Activated CD4-positive, alpha-beta memory T cell treated with anti-CD3 and anti-CD28 coated beads, Interleukin-2, amount 10 ng/mL, durations not matched to agents 7 days and 5 days (primary cell): ENCODE results near the gene CYFIP2. TPM values are rescaled to one million over a fixed set of nuclear protein-coding genes. Genes with fewer than 3 reads are reported as not detected.
A peak's percentile ranks its signal among the peaks of the same experiment; 100 is the strongest.

Experiments
- CTCF ChIA-PET: fragments of 350-600 bp; sonication (Branson Sonifier 250); formaldehyde crosslinking; loops from one replicate; lab custom pipeline; 2021; ENCODE audit warnings: antibody characterized with exemption, inconsistent platforms; lab: Charles Lee
- POLR2A ChIA-PET: fragments of 350-600 bp; sonication (Branson Sonifier 250); formaldehyde crosslinking; loops from one replicate; lab custom pipeline; 2021; ENCODE audit warnings: antibody characterized with exemption; lab: Charles Lee
- DNase-seq: peaks from one replicate; pipeline ENCODE4 v3.0.0-alpha.2; 2020
- H3K27ac Mint-ChIP-seq: one replicate; pipeline ENCODE4 v1.8.0; 2021; ENCODE audit warnings: mild to moderate bottlenecking, mixed read lengths
- H3K27me3 Mint-ChIP-seq: one replicate; pipeline ENCODE4 v1.8.0; 2021; ENCODE audit warnings: mixed read lengths
- H3K36me3 Mint-ChIP-seq: one replicate; pipeline ENCODE4 v1.8.0; 2021; ENCODE audit warnings: low read depth, mixed read lengths
- H3K4me1 Mint-ChIP-seq: one replicate; pipeline ENCODE4 v1.8.0; 2021; ENCODE audit warnings: mixed read lengths
- H3K4me3 Mint-ChIP-seq: one replicate; pipeline ENCODE4 v1.8.0; 2021; ENCODE audit warnings: mild to moderate bottlenecking, mixed read lengths
- H3K9me3 Mint-ChIP-seq: one replicate; pipeline ENCODE4 v1.8.0; 2021; ENCODE audit warnings: mixed read lengths
- total RNA-seq, 2 experiments: library from RNA; stranded (reverse); gene quantifications; one replicate each; pipeline ENCODE4 v1.2.3, GENCODE V29; 2021

The CYFIP2 gene
- total RNA-seq, 2 experiments from 2014 or later, result 337 to 354 TPM

DNA sequence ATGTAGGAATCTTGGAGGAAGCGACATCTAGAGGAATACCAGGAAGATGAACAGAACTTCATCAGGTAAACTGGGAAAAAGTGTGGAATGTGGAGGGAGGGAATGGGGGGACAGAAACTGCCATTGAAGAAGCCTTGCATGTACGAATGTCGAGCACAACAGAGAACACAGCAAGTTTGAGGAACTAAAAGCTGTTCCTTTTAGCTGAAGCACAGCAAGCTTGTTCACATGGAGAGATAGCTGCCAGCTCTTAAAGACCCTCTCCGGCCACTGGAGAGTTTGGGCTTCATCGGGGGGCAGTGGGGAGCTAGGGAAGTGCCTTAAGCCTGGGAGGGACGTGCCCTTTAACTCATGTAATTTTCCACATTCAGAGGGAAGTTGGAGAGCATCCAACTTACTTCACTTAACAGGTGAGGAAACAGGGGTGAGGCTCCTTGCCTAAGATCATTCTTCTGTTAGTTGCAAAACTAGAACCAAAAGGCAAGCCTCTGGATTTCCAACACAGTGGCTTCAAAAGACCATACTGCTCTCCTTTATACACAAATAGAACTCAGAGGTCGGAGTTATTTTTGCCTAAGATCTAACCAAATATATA lies 2.3 kb upstream of the CYFIP2 start:
- ChIA-PET CTCF (interaction anchor here (1.6 to 4.5 kb wide), 4 partner anchors 8 to 114 kb away, joined by 3 to 36 read pairs (median 7); no protein-coding TSS in a partner anchor), POLR2A (interaction anchor here (1.9 to 8.7 kb wide), 6 partner anchors 8 to 67 kb away, joined by 5 to 145 read pairs (median 13); no protein-coding TSS in a partner anchor)
- Mint-ChIP-seq H3K27me3 (no peaks in the 10 kb centered on the region), H3K4me3 (no peak overlapping the region), H3K27ac (no peak overlapping the region), H3K36me3 (peaks cover 19% of the 10 kb centered on the region), H3K4me1 (peaks cover 62% of the 10 kb centered on the region), H3K9me3 (no peaks in the 10 kb centered on the region)
- no peak for DNase-seq

DNA sequence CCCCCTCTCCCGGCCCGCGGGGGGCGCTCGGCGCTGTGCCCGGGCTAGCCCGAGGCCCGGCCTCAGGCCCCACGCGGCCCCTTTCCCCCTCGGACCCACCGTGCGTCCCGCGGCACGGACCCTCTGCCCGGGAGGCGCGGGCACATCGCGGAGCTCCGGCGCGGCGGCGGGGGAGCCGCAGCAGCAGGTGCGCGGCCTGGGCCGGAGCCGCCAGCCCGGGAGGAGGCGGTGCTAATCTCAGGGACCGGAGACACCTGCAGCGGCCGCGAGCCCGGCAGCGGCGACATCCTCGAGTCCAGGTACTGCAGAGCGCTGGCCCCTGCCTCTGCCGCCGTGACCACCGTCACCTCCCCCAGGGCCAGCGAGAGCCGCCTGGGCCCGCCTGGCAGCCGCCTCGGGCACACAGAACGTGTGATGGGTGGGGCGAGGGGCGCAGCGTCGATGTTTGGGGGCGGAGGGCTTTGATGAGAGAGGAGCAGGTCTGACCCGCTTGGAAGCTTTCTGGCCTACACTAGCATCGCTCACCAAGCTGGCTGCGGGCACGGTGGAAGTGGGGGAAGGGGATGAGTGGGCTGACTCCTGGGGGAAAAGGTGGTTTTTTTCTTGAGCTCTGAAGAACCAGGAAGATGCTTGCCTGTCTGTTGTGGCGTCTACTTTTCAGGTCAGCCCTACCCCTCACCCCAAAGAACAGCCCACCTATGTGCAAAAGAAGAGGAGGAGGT lies 524 bp downstream of the CYFIP2 start:
- no peaks in the 10 kb centered on the region for H3K9me3 Mint-ChIP-seq
- peaks cover 68% of the 10 kb centered on the region for H3K4me1 Mint-ChIP-seq
- ChIA-PET CTCF (interaction anchor here (1.0 to 4.5 kb wide), 6 partner anchors 13 to 117 kb away, joined by 3 to 36 read pairs (median 4); no protein-coding TSS in a partner anchor), POLR2A (interaction anchor here (0.7 to 8.7 kb wide), 25 partner anchors 8 to 124 kb away, joined by 3 to 145 read pairs (median 5); partner anchors contain the start of genes ITK and MED7)
- no peaks in the 10 kb centered on the region for H3K27me3 Mint-ChIP-seq
- H3K36me3 Mint-ChIP-seq, result peaks cover 43% of the 10 kb centered on the region
- peak overlapping the region; percentile 98 for H3K4me3 Mint-ChIP-seq
- peak overlapping the region; percentile 47 for H3K27ac Mint-ChIP-seq
- DNase-seq, result peak; percentile 60

DNA sequence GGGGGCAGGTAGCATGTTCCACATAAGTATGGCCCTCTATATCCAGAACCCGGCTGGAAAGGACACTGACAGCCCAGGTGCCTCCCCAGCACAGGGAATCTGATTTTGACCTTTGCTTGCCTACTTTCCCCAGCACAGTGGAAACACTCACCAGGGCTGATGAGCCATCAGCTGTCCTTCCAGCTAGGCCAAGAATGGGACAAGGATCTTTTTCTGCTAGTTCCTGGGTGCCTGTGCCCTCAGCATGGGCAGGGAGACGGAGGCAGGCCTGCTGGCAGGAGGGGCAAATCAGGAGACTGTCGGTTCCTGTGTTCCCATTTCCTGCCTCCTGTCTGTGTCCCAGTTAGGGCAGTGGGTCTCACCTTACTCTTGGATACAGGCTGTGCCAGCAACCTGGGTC lies 1.1 kb downstream of the CYFIP2 start:
- Mint-ChIP-seq H3K36me3 (peaks cover 48% of the 10 kb centered on the region), H3K27me3 (no peaks in the 10 kb centered on the region), H3K4me3 (peak overlapping the region; percentile 98), H3K9me3 (no peaks in the 10 kb centered on the region), H3K4me1 (peaks cover 74% of the 10 kb centered on the region), H3K27ac (peak overlapping the region; percentile 47)
- ChIA-PET CTCF (interaction anchor here (1.0 to 1.5 kb wide), 5 partner anchors 40 to 118 kb away, joined by 3 to 5 read pairs (median 4); no protein-coding TSS in a partner anchor), POLR2A (interaction anchor here (0.6 to 8.7 kb wide), 24 partner anchors 11 to 124 kb away, joined by 3 to 145 read pairs (median 6); partner anchors contain the start of genes ITK and MED7)
- no peak for DNase-seq

DNA sequence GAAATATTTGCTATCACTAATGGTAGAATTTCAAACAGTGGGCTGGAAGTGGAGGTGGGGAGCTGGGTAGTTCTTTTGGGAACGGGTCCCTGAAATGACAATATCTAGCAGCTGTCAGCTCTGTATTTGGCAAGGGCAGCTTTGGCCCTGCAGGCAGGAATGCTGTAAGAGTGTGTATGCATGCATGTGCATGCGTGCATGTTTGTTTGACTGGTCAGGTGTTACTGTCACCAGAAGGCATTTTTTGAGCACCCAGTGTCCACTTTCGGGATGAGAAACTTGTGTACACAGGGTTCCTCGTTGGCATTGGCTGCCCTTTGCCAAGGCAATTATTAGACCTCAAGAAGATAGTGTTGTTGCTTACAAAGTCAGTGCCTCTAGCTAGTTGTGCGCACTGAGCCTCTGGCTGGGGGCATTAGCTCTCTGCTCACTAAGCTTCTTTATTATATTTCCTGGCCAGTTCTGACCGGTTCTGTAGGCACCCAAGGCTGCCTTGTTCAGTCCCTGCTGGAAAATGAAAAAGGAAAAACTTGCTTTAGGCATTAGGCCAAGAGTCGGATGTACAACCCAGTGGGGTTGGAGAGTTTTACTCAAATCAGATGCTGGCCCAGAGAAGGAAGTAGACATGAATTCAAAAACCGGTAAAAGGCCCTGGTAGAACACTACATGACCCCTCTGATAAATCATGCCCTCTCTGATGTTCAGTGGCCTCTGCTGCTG lies 2.0 kb downstream of the CYFIP2 start:
- DNase-seq, result no peak
- Mint-ChIP-seq H3K36me3 (peaks cover 52% of the 10 kb centered on the region), H3K9me3 (no peaks in the 10 kb centered on the region), H3K27me3 (no peaks in the 10 kb centered on the region), H3K4me3 (peak overlapping the region; percentile 98), H3K4me1 (peaks cover 79% of the 10 kb centered on the region), H3K27ac (peak overlapping the region; percentile 47)
- ChIA-PET CTCF (interaction anchor here (0.5 to 1.1 kb wide), 8 partner anchors 14 to 120 kb away, joined by 3 to 4 read pairs (median 3); no protein-coding TSS in a partner anchor), POLR2A (interaction anchor here (0.6 to 8.7 kb wide), 16 partner anchors 10 to 329 kb away, joined by 3 to 145 read pairs (median 7); partner anchors contain the start of genes ITK and MED7)

DNA sequence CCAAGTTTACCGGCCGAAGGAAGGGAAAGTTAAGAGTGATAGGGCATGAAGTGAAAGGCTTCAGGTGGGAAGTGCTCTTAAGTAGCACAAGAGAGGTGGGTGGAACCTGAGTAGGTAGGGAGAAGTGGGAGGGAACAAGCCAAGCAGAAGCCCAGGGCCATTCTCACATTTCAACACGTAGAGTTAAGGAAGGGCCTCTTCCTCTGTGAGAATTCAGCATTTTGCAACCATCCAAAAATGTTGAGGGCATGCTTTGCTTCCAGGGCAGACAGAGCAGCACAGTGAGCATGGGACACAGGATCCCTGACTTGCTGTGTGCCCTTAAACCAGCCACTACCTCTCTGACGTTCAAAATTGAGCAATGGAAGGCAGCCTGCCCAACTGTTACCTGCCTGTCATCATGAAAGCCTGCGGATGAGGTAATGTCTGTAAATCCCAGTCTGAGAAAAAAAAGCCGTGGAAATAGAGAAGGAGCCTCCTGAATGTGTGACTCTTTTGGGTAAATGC lies 3.3 kb downstream of the CYFIP2 start:
- DNase-seq, result no peak
- Mint-ChIP-seq H3K4me1 (peaks cover 80% of the 10 kb centered on the region), H3K27ac (peak overlapping the region; percentile 100), H3K36me3 (peaks cover 55% of the 10 kb centered on the region), H3K4me3 (peak overlapping the region; percentile 98), H3K27me3 (no peaks in the 10 kb centered on the region), H3K9me3 (no peaks in the 10 kb centered on the region)
- ChIA-PET POLR2A (interaction anchor here (0.7 to 8.7 kb wide), 7 partner anchors 14 to 127 kb away, joined by 3 to 145 read pairs (median 7); partner anchors contain the start of gene MED7), CTCF (interaction anchor here (0.8 kb wide), 1 partner anchor 35 kb away, joined by 3 read pairs; no protein-coding TSS in a partner anchor)

DNA sequence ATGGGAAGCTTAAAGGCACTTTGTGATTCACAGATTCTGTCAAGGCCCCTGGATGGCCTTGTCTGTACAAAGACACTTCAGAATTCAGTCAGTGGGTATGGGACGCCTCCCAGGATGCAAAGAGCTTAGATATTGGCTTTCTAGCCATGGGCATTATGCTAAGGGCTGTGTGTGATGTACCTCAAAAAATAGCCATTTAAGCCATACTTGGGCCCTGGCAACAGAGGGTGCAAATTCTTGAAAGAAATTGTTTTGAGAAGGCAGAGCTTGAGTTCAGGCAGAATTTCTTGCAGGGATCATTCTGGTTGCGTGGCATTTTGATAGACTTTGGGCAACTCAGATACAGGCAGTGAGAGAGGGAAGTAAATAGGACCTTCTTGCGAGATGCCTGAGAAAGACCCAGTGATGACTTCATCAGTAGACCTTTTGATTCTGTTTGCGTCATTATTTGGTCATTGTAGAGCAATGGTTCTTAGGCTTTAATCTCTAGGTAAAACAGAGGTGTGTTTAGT lies 3.9 kb downstream of the CYFIP2 start:
- Mint-ChIP-seq H3K36me3 (peaks cover 55% of the 10 kb centered on the region), H3K4me1 (peaks cover 79% of the 10 kb centered on the region), H3K27ac (peak overlapping the region; percentile 100), H3K4me3 (peak overlapping the region; percentile 98), H3K27me3 (no peaks in the 10 kb centered on the region), H3K9me3 (no peaks in the 10 kb centered on the region)
- ChIA-PET CTCF (interaction anchor here (0.8 kb wide), 1 partner anchor 34 kb away, joined by 3 read pairs; no protein-coding TSS in a partner anchor), POLR2A (interaction anchor here (0.5 to 8.7 kb wide), 8 partner anchors 14 to 127 kb away, joined by 3 to 145 read pairs (median 3); partner anchors contain the start of gene MED7)
- peak; percentile 32 for DNase-seq

DNA sequence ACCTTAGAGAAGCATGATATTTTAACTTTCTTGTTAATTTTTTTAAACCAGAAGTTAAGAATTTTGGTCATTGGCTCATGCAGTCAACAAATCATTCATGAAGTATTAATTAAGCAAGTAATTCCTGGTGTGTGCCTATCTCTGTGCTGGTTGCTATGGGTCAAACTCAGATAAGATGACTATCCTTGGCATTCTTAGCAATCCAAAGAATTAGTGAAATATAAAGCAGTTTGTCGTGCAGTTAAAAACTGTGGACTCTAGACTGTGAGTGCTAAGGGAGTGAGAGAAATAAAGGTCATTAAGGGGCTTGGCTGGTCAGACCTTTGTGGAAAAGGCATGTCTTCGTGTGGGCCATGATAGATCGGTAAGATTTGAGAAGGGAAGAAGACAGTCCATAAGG lies 4.8 kb downstream of the CYFIP2 start:
- CTCF ChIA-PET, result interaction anchor here (2.1 to 3.9 kb wide), 3 partner anchors 33 to 42 kb away, joined by 9 to 27 read pairs (median 14); no protein-coding TSS in a partner anchor
- POLR2A ChIA-PET, result interaction anchor here (1.1 to 3.9 kb wide), 9 partner anchors 13 to 128 kb away, joined by 3 to 109 read pairs (median 23); partner anchors contain the start of gene MED7
- peak overlapping the region; percentile 100 for H3K27ac Mint-ChIP-seq
- peak overlapping the region; percentile 78 for H3K4me3 Mint-ChIP-seq
- peaks cover 59% of the 10 kb centered on the region for H3K36me3 Mint-ChIP-seq
- no peaks in the 10 kb centered on the region for H3K9me3 Mint-ChIP-seq
- no peak for DNase-seq
- no peaks in the 10 kb centered on the region for H3K27me3 Mint-ChIP-seq
- H3K4me1 Mint-ChIP-seq, result peaks cover 76% of the 10 kb centered on the region

DNA sequence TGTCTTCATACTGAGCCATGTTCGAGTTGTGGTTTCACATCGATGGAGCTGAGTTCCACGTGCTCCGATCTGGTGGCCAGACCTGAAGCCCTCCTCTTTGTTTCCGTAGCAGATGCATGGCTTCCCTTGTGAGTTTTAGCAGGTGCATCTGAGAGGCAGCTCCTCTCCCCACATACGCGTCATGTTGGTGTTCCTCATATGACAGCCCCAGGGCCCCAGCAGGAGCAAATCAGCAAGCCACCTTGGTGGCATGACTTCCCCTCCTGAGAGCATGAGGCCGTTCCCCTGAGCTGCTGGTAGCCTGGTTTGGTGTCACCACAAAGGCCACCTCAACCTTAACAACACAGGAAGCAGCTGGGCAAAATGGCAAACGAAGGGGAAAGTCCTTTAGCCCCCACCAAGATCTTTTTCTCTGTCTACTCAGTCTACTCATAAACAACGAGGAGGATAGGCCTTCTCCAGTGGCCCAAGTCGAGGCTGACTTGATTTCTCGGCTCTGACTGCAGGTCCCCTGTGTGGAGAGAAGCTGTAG lies 5.9 kb downstream of the CYFIP2 start:
- Mint-ChIP-seq H3K27ac (peak overlapping the region; percentile 100), H3K9me3 (no peaks in the 10 kb centered on the region), H3K27me3 (no peaks in the 10 kb centered on the region), H3K4me3 (peak overlapping the region; percentile 78), H3K4me1 (peaks cover 86% of the 10 kb centered on the region), H3K36me3 (peaks cover 63% of the 10 kb centered on the region)
- ChIA-PET POLR2A (interaction anchor here (0.8 to 6.3 kb wide), 35 partner anchors 9 to 325 kb away, joined by 3 to 109 read pairs (median 10); partner anchors contain the start of genes HAVCR2, ITK and MED7), CTCF (interaction anchor here (0.8 to 3.9 kb wide), 14 partner anchors 9 to 129 kb away, joined by 3 to 27 read pairs (median 7); partner anchors contain the start of gene MED7)
- peak; percentile 94 for DNase-seq

DNA sequence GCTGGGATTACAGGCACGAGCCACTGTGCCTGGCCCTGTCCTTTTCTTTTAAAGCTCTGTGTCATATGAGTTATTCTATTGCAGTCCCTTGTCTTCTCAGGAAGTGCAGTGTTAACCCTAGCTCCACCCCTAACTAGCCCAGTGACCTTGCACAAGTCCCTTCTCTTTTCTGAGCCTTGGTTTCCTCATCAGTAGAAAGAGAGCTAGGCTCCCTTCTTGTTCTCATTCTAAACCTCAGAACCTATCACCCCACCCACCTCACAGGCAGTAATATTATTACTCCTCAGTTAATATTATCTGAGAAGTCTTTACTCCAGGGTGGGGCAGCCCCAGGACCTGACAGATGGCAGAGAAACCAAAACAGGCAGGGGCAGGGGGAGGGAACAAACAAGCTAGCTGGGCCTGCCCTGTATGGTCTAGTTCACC lies 7.2 kb downstream of the CYFIP2 start:
- Mint-ChIP-seq H3K4me1 (peaks cover 85% of the 10 kb centered on the region), H3K36me3 (peaks cover 60% of the 10 kb centered on the region), H3K27me3 (no peaks in the 10 kb centered on the region), H3K27ac (peak overlapping the region; percentile 100), H3K4me3 (peak overlapping the region; percentile 64), H3K9me3 (no peaks in the 10 kb centered on the region)
- POLR2A ChIA-PET, result interaction anchor here (0.6 to 6.3 kb wide), 28 partner anchors 10 to 165 kb away, joined by 3 to 109 read pairs (median 12); partner anchors contain the start of genes HAVCR2, ITK and MED7
- CTCF ChIA-PET, result interaction anchor here (0.7 to 3.9 kb wide), 20 partner anchors 10 to 268 kb away, joined by 3 to 27 read pairs (median 5); partner anchors contain the start of gene MED7
- peak; percentile 54 for DNase-seq

DNA sequence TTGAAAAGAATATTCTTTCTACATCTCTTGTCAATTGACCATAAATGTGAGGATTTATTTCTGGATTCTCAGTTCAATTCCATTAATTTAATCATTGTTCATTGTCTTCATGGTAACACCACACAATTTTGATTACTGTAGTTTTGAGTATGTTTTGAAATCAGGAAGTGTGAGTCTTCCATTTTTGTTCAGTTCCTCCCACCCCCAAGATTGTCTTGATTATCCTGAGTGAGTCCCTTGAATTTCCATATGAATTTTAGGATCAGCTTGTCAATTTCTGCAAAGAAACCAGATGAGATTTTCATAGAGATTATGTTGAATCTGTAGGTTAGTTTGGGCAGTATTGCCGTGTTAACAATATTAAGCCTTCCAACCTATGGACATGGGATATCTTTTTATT lies 9.5 kb downstream of the CYFIP2 start:
- peaks cover 82% of the 10 kb centered on the region for H3K4me1 Mint-ChIP-seq
- POLR2A ChIA-PET, result interaction anchor here (1.6 to 6.3 kb wide), 2 partner anchors 9 to 25 kb away, joined by 4 to 56 read pairs; no protein-coding TSS in a partner anchor
- no peak overlapping the region for H3K27ac Mint-ChIP-seq
- DNase-seq, result no peak
- CTCF ChIA-PET, result interaction anchor here (0.6 to 0.7 kb wide), 2 partner anchors 29 to 49 kb away, joined by 3 to 4 read pairs; no protein-coding TSS in a partner anchor
- H3K9me3 Mint-ChIP-seq, result no peaks in the 10 kb centered on the region
- H3K27me3 Mint-ChIP-seq, result no peaks in the 10 kb centered on the region
- H3K4me3 Mint-ChIP-seq, result no peak overlapping the region
- H3K36me3 Mint-ChIP-seq, result peaks cover 57% of the 10 kb centered on the region
